ENCODE results near the gene JMJD8. TPM values are rescaled to one million over a fixed set of nuclear protein-coding genes. Genes with fewer than 3 reads are reported as not detected.

Gene JMJD8
- total and polyA plus RNA-seq, 8 donors, result 41.7 to 72.6 (median 45.5) TPM

DNA sequence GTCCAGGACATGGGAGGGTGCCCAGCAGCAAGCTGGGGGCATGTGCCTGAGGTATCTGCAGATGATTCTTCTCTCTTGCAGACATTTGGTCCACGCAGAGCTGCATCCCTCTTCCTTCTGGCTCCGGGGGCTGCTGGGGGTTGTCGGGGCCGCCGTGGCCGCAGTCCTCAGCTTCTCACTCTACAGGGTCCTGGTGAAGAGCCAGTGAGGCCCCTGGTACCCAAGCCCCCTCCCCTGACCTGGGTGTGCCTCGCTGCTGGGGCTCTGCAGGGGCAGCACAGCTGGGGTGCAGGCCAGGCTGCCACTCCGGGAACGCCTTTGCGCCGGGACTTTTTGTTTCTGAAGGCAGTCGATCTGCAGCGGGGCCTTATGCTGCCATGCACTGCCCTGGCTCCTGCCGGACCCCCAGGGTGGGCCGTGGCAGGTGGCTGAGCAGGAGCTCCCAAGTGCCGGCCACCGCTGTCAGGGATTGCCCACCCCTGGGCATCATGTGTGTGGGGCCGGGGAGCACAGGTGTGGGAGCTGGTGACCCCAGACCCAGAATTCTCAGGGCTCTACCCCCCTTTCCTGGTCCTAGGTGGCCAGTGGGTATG, 10.6 kb downstream of the JMJD8 start:
- DNase-seq, result no peak
- ATAC-seq, result no peak
- TF ChIP-seq CTCF (IDR thresholded peaks at IDR 0.05), result no peak
- Histone ChIP-seq H3K4me1 (peaks cover 11 to 40% of the 10 kb centered on the region in 2 donors), H3K4me3 (no peak overlapping the region), H3K27ac (no peak overlapping the region), H3K9me3 (no peaks in the 10 kb centered on the region), H3K36me3 (peaks cover 0 to 56% of the 10 kb centered on the region in 2 donors), H3K27me3 (peaks cover 0 to 33% of the 10 kb centered on the region in 2 donors)
- intact Hi-C loops (cut with DNase I), result no loop called here

- H3K9me3 ChIP-seq, result no peaks in the 10 kb centered on the region
- no peak for DNase-seq
- peaks cover 0 to 33% of the 10 kb centered on the region in 2 donors for H3K27me3 ChIP-seq
- H3K36me3 ChIP-seq, result peaks cover 0 to 56% of the 10 kb centered on the region in 2 donors
- TF ChIP-seq CTCF (IDR thresholded peaks at IDR 0.05), result no peak
- intact Hi-C loops (cut with DNase I), result no loop called here
- peaks cover 11 to 40% of the 10 kb centered on the region in 2 donors for H3K4me1 ChIP-seq
- H3K27ac ChIP-seq, result no peak overlapping the region
- no peak overlapping the region for H3K4me3 ChIP-seq
- no peak for ATAC-seq
Measured at GRCh38 chr16:672851-673250, 11.3 kb downstream of the JMJD8 start.

DNA sequence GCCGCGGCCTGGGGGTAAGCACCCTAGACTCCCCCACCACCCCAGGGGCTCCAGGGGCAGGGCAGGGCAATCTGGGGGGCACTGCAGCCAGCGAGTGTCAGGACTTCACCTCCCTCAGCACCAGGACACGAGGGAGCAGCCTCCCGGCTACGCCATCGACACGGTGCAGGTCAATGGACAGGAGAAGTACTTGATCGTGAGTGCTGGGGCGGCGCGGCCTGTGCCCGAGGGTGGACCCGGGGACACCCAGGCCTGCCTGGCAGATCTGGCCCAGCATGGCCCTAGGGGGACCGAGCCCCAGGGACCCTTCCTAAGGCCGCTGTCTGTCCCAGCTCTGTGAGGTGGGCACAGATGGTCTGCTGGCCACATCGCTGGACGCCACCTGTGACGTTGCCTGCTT, 11.8 kb downstream of the JMJD8 start:
- peaks cover 0 to 31% of the 10 kb centered on the region in 2 donors for H3K27me3 ChIP-seq
- no peak overlapping the region for H3K27ac ChIP-seq
- H3K36me3 ChIP-seq, result peaks cover 0 to 56% of the 10 kb centered on the region in 2 donors
- H3K9me3 ChIP-seq, result no peaks in the 10 kb centered on the region
- no peak overlapping the region for H3K4me3 ChIP-seq
- peaks cover 11 to 40% of the 10 kb centered on the region in 2 donors for H3K4me1 ChIP-seq
- DNase-seq, result no peak
- ATAC-seq, result no peak
- no peak for TF ChIP-seq CTCF (IDR thresholded peaks at IDR 0.05)
- intact Hi-C loops (cut with DNase I), result no loop called here

DNA sequence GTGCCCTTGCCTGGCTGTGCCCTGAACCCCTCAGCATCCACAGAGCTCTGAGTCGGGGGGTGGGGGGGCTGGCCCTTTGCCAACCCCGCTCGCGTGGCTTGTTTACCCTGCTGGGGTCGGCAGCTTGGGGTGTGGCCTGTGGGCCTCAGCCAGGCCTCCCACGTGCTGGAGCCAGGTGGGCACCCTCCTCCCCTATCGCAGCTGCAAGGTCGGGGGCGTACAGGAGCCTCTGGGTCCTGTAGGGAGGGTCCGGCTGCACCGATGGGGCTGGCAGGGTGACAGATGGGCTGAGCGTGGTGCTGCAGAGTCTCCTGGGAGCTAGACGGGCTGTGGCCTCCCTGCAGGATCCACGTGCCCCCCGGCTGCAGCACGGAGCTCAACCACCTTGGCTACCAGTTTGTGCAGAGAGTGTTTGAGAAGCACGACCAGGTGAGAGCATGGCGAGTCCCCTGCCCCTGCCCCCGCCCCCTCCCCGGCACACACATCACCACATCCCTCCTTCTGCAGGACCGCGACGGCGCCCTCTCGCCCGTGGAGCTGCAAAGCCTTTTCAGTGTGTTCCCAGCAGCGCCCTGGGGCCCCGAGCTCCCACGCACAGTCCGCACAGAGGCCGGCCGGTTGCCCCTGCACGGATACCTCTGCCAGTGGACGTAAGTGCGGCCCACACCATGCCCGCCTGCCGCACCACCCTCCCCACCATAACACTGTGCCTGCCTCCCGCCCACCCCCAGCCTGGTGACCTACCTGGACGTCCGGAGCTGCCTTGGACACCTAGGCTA, 12.6 kb downstream of the JMJD8 start:
- peaks cover 11 to 36% of the 10 kb centered on the region in 2 donors for H3K4me1 ChIP-seq
- intact Hi-C loops (cut with DNase I), result no loop called here
- ATAC-seq (no peak), DNase-seq (no peak)
- peaks cover 0 to 22% of the 10 kb centered on the region in 2 donors for H3K27me3 ChIP-seq
- H3K36me3 ChIP-seq, result peaks cover 0 to 56% of the 10 kb centered on the region in 2 donors
- no peak overlapping the region for H3K27ac ChIP-seq
- TF ChIP-seq CTCF (IDR thresholded peaks at IDR 0.05), result no peak
- H3K9me3 ChIP-seq, result no peaks in the 10 kb centered on the region
- no peak overlapping the region for H3K4me3 ChIP-seq

All from left lung (tissue), 10 donors.